ENCODE results near the gene HSH2D.

GRCh38 chr19:16156904-16157303 is 13.4 kb downstream of the HSH2D start:
- no peak for TF ChIP-seq GATA2 (IDR thresholded peaks at IDR 0.05; ENCODE audit: low read depth, low read length)
- TF ChIP-seq GATA3 (IDR thresholded peaks at IDR 0.05; ENCODE audit: low read depth, low read length): no peak

Measured in SH-SY5Y (cell line).